Measurements from ENCODE around the gene MTA1. TPM values are rescaled to one million over a fixed set of nuclear protein-coding genes. Genes with fewer than 3 reads are reported as not detected.

Gene MTA1
- total RNA-seq, 6 donors from 2014 or later: 64.8 to 315 (median 94.9) TPM

GRCh38 chr14:105465209-105466031 is 45.8 kb downstream of the MTA1 start:
- H3K27ac ChIP-seq: peak overlapping the region in 2 of 4 donors; percentile 0 to 63

GRCh38 chr14:105466531-105467248 is 47.1 kb downstream of the MTA1 start:
- no peak overlapping the region for H3K4me3 ChIP-seq
- DNase-seq (no peak), ATAC-seq (ENCODE audit: low FRiP score in 2 of 2) (no peak)
- H3K36me3 ChIP-seq: peaks cover 13 to 80% (median 63%) of the 10 kb centered on the region in 4 donors
- no peaks in the 10 kb centered on the region for H3K27me3 ChIP-seq
- no peak for TF ChIP-seq CTCF (IDR thresholded peaks at IDR 0.05)
- no peak for TF ChIP-seq POLR2AphosphoS5 (IDR thresholded peaks at IDR 0.05)
- no peak for TF ChIP-seq POLR2A (IDR thresholded peaks at IDR 0.05)
- TF ChIP-seq EP300 (IDR thresholded peaks at IDR 0.05): no peak
- WGBS, 2 donors: 94% methylated on average over 27 to 31 of the region's 53 CpGs
- H3K27ac ChIP-seq: peak overlapping the region; percentile 30 to 63 (median 48)
- H3K4me1 ChIP-seq: peaks cover 14 to 28% (median 24%) of the 10 kb centered on the region in 4 donors
- no peaks in the 10 kb centered on the region for H3K9me3 ChIP-seq

More at GRCh38 chr14:105465209-105466031, 45.8 kb downstream of the MTA1 start:
- no peak overlapping the region for H3K4me3 ChIP-seq
- H3K9me3 ChIP-seq: no peaks in the 10 kb centered on the region
- no peaks in the 10 kb centered on the region for H3K27me3 ChIP-seq
- TF ChIP-seq POLR2AphosphoS5 (IDR thresholded peaks at IDR 0.05) (peak in 1 of 2 donors; percentile 13), POLR2A (IDR thresholded peaks at IDR 0.05) (no peak)
- peaks cover 13 to 92% (median 72%) of the 10 kb centered on the region in 4 donors for H3K36me3 ChIP-seq
- WGBS, 2 donors: 74 to 93% methylated on average over 9 to 16 of the region's 20 CpGs
- peaks cover 7 to 19% (median 15%) of the 10 kb centered on the region in 4 donors for H3K4me1 ChIP-seq
- no peak for DNase-seq
- ATAC-seq (ENCODE audit: low FRiP score in 2 of 2): peak in 1 of 2 donors; percentile 5

GRCh38 chr14:105467249-105467941 is 47.8 kb downstream of the MTA1 start:
- Histone ChIP-seq H3K9me3 (no peaks in the 10 kb centered on the region), H3K36me3 (peaks cover 13 to 72% (median 59%) of the 10 kb centered on the region in 4 donors), H3K27me3 (no peaks in the 10 kb centered on the region), H3K4me1 (peaks cover 19 to 35% (median 31%) of the 10 kb centered on the region in 4 donors), H3K27ac (peak overlapping the region in 2 of 4 donors; percentile 57 to 61), H3K4me3 (no peak overlapping the region)
- DNase-seq: no peak
- 92 to 93% methylated on average over 12 to 19 of the region's 20 CpGs for WGBS, 2 donors
- no peak for TF ChIP-seq POLR2A (IDR thresholded peaks at IDR 0.05)
- ATAC-seq (ENCODE audit: low FRiP score in 2 of 2): no peak

GRCh38 chr14:105467942-105468471 is 48.4 kb downstream of the MTA1 start:
- ATAC-seq (ENCODE audit: low FRiP score in 2 of 2) (no peak), DNase-seq (no peak)
- WGBS, 2 donors: 90 to 94% methylated on average over 13 to 22 of the region's 22 CpGs
- no peaks in the 10 kb centered on the region for H3K27me3 ChIP-seq
- H3K4me3 ChIP-seq: no peak overlapping the region
- H3K36me3 ChIP-seq: peaks cover 13 to 66% (median 55%) of the 10 kb centered on the region in 4 donors
- TF ChIP-seq POLR2A (IDR thresholded peaks at IDR 0.05): no peak
- no peak for TF ChIP-seq POLR2AphosphoS5 (IDR thresholded peaks at IDR 0.05)
- no peak for TF ChIP-seq CTCF (IDR thresholded peaks at IDR 0.05)
- no peak for TF ChIP-seq EP300 (IDR thresholded peaks at IDR 0.05)
- peaks cover 26 to 41% (median 37%) of the 10 kb centered on the region in 4 donors for H3K4me1 ChIP-seq
- H3K9me3 ChIP-seq: no peaks in the 10 kb centered on the region
- H3K27ac ChIP-seq: peak overlapping the region in 2 of 4 donors; percentile 6 to 61

- Histone ChIP-seq H3K36me3 (peaks cover 10 to 59% (median 48%) of the 10 kb centered on the region in 4 donors), H3K4me3 (no peak overlapping the region), H3K4me1 (peaks cover 33 to 48% (median 44%) of the 10 kb centered on the region in 4 donors), H3K27ac (peak overlapping the region in 3 of 4 donors; percentile 6 to 61 (median 40)), H3K27me3 (no peaks in the 10 kb centered on the region), H3K9me3 (no peaks in the 10 kb centered on the region)
- TF ChIP-seq POLR2A (IDR thresholded peaks at IDR 0.05) (no peak), EP300 (IDR thresholded peaks at IDR 0.05) (no peak), CTCF (IDR thresholded peaks at IDR 0.05) (no peak), POLR2AphosphoS5 (IDR thresholded peaks at IDR 0.05) (no peak)
- DNase-seq (no peak), ATAC-seq (ENCODE audit: low FRiP score in 2 of 2) (no peak)
- WGBS, 2 donors: 76% methylated on average over 17 of the region's 19 CpGs; no CpG with 5 or more reads in 1 of the 2 donors
Measured at GRCh38 chr14:105468621-105469241, 49.1 kb downstream of the MTA1 start.

Data from upper lobe of left lung (tissue), 6 donors.